Smooth muscle cell (in vitro differentiated cells): Measurements from ENCODE around the gene EGLN3. TPM values are rescaled to one million over a fixed set of nuclear protein-coding genes. Genes with fewer than 3 reads are reported as not detected.
A peak's percentile ranks its signal among the peaks of the same experiment; 100 is the strongest.

ENCODE experiments used
- DNase-seq: peaks from one replicate; lab custom pipeline; 2025; ENCODE audit not compliant: unreplicated experiment; lab: John Stamatoyannopoulos, UW
- H2AFZ ChIP-seq: fragments of 200-600 bp; sonication (generic); 2 replicates; pipeline ENCODE4 v1.6.0; 2016; ENCODE audit warnings: antibody characterized with exemption, low read depth, mild to moderate bottlenecking
- H3F3A ChIP-seq: fragments of 200-600 bp; sonication (generic); 2 replicates; pipeline ENCODE4 v1.6.0; 2017; ENCODE audit warnings: antibody characterized with exemption, low read depth
- H3K27ac ChIP-seq: fragments of 200-600 bp; sonication (generic); 2 replicates; pipeline ENCODE4 v1.5.1; 2016; ENCODE audit warnings: low read depth, mild to moderate bottlenecking
- H3K27me3 ChIP-seq: fragments of 200-600 bp; sonication (generic); 2 replicates; pipeline ENCODE4 v1.6.1; 2016; ENCODE audit warnings: low read depth, mild to moderate bottlenecking
- H3K36me3 ChIP-seq: fragments of 200-600 bp; sonication (generic); 2 replicates; pipeline ENCODE4 v1.5.1; 2016; ENCODE audit warnings: low read depth
- H3K4me1 ChIP-seq: fragments of 200-600 bp; sonication (generic); 2 replicates; pipeline ENCODE4 v1.5.1; 2016; ENCODE audit warnings: low read depth
- H3K4me2 ChIP-seq: fragments of 200-600 bp; sonication (generic); 2 replicates; pipeline ENCODE4 v1.6.0; 2016; ENCODE audit warnings: mild to moderate bottlenecking
- H3K4me3 ChIP-seq: fragments of 200-600 bp; sonication (generic); 2 replicates; pipeline ENCODE4 v1.5.1; 2016; ENCODE audit warnings: mild to moderate bottlenecking
- H3K79me2 ChIP-seq: fragments of 200-600 bp; sonication (generic); 2 replicates; pipeline ENCODE4 v1.6.0; 2016; ENCODE audit warnings: low read depth, mild to moderate bottlenecking
- H3K9ac ChIP-seq: fragments of 200-600 bp; sonication (generic); 2 replicates; pipeline ENCODE4 v1.6.0; 2016; ENCODE audit warnings: low read depth
- H3K9me3 ChIP-seq: fragments of 200-600 bp; sonication (generic); replicated peaks from 2 replicates; pipeline ENCODE4 v1.5.1; 2016; ENCODE audit warnings: low read depth
- H4K20me1 ChIP-seq: fragments of 200-600 bp; sonication (generic); 2 replicates; pipeline ENCODE4 v1.6.0; 2016; ENCODE audit warnings: low read depth
- CTCF ChIP-seq: fragments of 200-600 bp; sonication (generic); IDR thresholded peaks from 2 replicates; pipeline ENCODE4 v1.5.1; 2017; ENCODE audit warnings: borderline replicate concordance, mild to moderate bottlenecking, antibody characterized with exemption; ENCODE audit not compliant: insufficient read depth, poor library complexity, severe bottlenecking
- WGBS: methylation state at CpG from one replicate; pipeline ENCODE4 v1.1.7; 2016; ENCODE audit warnings: low lambda C conversion rate; 5-methylcytosine and 5-hydroxymethylcytosine counted together
- polyA plus RNA-seq: library from polyadenylated mRNA; unstranded; fragments of >200 nt; fragmentation: Nextera tagmentation; extraction: Ambion mirVana; gene quantifications from 2 replicates; pipeline ENCODE4 v1.2.1, GENCODE V29; 2016
- total RNA-seq: library from RNA; depleted of rRNA; stranded (reverse); fragments of >200 nt; gene quantifications from 2 replicates; pipeline ENCODE4 v1.2.3, GENCODE V29; 2014

The EGLN3 gene
- total and polyA plus RNA-seq, 2 experiments from 2014 or later = 127 to 146 TPM

- Histone ChIP-seq H3K36me3 (no peaks in the 10 kb centered on the region), H3K4me3 (peak overlapping the region; percentile 79), H3K4me2 (peak overlapping the region; percentile 91), H3K9ac (no peak overlapping the region), H3K9me3 (no peaks in the 10 kb centered on the region), H3K27me3 (no peaks in the 10 kb centered on the region), H2AFZ (no peak overlapping the region), H3K79me2 (peaks cover 89% of the 10 kb centered on the region), H4K20me1 (peaks cover 90% of the 10 kb centered on the region), H3K27ac (peak overlapping the region; percentile 27), H3K4me1 (peaks cover 55% of the 10 kb centered on the region), H3F3A (peaks cover 7% of the 10 kb centered on the region)
- 82% methylated on average over 5 of the region's 5 CpGs for WGBS
- no peak for TF ChIP-seq CTCF
- no peak for DNase-seq
These were observed 4.0 kb downstream of the EGLN3 start for GRCh38 chr14:33946679-33947476.

GRCh38 chr14:33945210-33946088 is 5.4 kb downstream of the EGLN3 start:
- no peaks in the 10 kb centered on the region for H3K36me3 ChIP-seq
- DNase-seq = no peak
- no peaks in the 10 kb centered on the region for H3K27me3 ChIP-seq
- no peak for TF ChIP-seq CTCF
- H3K27ac ChIP-seq = no peak overlapping the region
- WGBS = 92% methylated on average over 4 of the region's 4 CpGs
- H3K4me3 ChIP-seq = no peak overlapping the region
- peaks cover 62% of the 10 kb centered on the region for H3K4me1 ChIP-seq
- H3K9ac ChIP-seq = no peak overlapping the region
- peaks cover 98% of the 10 kb centered on the region for H3K79me2 ChIP-seq
- H3K4me2 ChIP-seq = peak overlapping the region; percentile 91
- peaks cover 100% of the 10 kb centered on the region for H4K20me1 ChIP-seq
- H2AFZ ChIP-seq = no peak overlapping the region
- H3K9me3 ChIP-seq = no peaks in the 10 kb centered on the region
- H3F3A ChIP-seq = peaks cover 17% of the 10 kb centered on the region

DNA sequence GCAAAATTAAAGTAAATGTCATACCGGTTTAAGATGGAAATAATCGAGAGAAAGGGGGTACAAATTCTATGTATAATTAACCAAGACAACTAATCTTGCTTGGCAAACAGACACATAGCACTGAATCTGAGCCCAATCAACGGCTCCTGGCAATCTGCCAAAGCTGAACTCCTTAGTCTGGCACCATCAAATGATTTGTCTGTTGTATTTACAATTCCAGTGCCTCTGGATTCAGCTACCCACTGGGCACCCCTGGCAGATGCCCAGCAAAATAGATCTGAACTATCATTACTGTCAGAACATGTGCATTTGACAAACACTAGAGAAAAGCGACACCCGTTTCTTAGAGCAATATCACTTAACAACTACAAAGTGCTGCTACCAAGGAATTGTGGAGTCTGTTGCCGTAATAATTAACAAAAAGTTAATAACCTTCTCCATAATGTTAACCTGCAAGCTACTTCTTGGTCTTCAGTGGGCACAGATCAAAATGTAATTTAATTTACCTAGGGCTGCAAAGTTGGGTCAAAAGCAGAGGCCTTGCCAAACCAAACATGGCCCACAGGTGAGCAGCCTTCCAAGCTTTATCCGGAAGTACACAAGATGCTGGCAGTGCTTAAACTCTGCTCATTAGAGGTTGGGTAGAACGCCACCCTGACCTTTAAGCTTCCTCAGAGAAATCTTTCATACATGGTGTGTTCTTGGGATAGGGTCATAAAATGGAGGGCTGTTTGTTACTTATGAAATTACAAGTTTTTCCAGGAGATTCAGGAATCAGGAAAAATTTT is 7.6 kb downstream of the EGLN3 start:
- H3K4me1 ChIP-seq = peaks cover 81% of the 10 kb centered on the region
- no peak for DNase-seq
- no peak overlapping the region for H2AFZ ChIP-seq
- no peak for TF ChIP-seq CTCF
- 88% methylated on average over 8 of the region's 8 CpGs for WGBS
- H3F3A ChIP-seq = peaks cover 17% of the 10 kb centered on the region
- peaks cover 95% of the 10 kb centered on the region for H3K79me2 ChIP-seq
- H3K9ac ChIP-seq = no peak overlapping the region
- H3K9me3 ChIP-seq = no peaks in the 10 kb centered on the region
- no peaks in the 10 kb centered on the region for H3K36me3 ChIP-seq
- H3K27me3 ChIP-seq = no peaks in the 10 kb centered on the region
- H3K4me3 ChIP-seq = no peak overlapping the region
- peak overlapping the region; percentile 60 for H3K4me2 ChIP-seq
- H3K27ac ChIP-seq = peak overlapping the region; percentile 46
- H4K20me1 ChIP-seq = peaks cover 94% of the 10 kb centered on the region
